AG09309 (cell line): ENCODE results near the gene MUC5AC.
"Not testable (repeated sequence)": the region's sequence is repeated elsewhere in the genome, so short reads cannot be mapped to it uniquely, and the experiment has no call there.

Experiments
- DNase-seq: peaks from one replicate; pipeline ENCODE4 v3.0.0-alpha.2; 2010; ENCODE audit warnings: low read depth
- H3K4me3 ChIP-seq: 2 replicates; pipeline ENCODE4 v1.5.1; 2011; ENCODE audit warnings: mild to moderate bottlenecking, low read depth, low read length, moderate library complexity; ENCODE audit not compliant: control insufficient read depth
- CTCF ChIP-seq: IDR thresholded peaks from 2 replicates; pipeline ENCODE4 v1.5.1; 2011; ENCODE audit warnings: mild to moderate bottlenecking, low read depth, low read length, inconsistent platforms; ENCODE audit not compliant: insufficient read depth, control insufficient read depth; ENCODE audit errors: missing control alignments

The MUC5AC gene

DNA sequence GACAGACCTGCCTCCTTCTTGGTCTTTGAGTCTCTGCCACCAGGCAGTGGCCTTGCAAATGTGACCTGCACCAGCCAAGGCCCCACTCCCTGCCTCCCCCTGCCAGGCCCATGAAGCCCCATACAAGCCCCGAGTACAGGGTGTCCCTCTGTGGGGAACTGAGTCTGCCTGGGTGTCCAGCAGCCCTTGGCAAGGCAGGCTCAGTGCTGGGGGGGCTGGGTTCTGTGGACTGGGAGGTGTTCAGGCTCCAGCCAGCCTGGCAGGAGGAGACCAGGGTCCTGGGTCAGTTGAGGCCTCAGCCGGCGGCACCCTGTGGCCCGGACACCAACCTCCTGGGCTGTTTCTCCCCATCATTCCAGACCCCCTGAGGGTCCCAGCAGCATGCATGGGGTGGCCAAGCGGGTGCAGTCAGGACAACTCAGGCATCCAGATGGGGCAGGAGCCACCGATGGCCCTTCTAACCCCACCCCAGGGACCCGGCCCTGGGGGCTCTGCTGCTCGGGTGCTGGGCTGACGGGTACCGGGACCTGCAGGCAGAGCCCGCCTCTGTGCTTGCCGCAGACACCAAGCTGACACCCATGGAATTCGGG lies 5.7 kb downstream of the MUC5AC start:
- TF ChIP-seq CTCF, result no peak
- DNase-seq, result no peak

GRCh38 chr11:1163911-1164735 lies 6.4 kb downstream of the MUC5AC start:
- no peak for DNase-seq
- TF ChIP-seq CTCF, result no peak
- H3K4me3 ChIP-seq, result no peak overlapping the region

More for the DNA sequence above, 5.7 kb downstream of the MUC5AC start:
- H3K4me3 ChIP-seq, result no peak overlapping the region

DNA sequence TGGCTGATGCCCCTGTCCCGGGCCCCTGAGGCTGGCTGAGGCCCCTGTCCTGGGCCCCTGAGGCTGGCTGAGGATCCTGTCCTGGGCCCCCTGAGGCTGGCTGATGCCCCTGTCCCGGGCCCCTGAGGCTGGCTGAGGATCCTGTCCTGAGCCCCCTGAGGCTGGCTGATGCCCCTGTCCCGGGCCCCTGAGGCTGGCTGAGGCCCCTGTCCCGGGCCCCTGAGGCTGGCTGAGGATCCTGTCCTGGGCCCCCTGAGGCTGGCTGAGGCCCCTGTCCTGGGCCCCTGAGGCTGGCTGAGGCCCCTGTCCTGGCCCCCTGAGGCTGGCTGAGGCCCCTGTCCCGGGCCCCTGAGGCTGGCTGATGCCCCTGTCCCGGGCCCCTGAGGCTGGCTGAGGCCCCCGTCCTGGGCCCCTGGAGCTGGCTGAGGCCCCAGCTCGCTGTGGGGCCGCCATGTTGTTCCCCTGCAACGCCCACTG lies 7.1 kb downstream of the MUC5AC start:
- H3K4me3 ChIP-seq, DNase-seq: not testable (repeated sequence)

DNA sequence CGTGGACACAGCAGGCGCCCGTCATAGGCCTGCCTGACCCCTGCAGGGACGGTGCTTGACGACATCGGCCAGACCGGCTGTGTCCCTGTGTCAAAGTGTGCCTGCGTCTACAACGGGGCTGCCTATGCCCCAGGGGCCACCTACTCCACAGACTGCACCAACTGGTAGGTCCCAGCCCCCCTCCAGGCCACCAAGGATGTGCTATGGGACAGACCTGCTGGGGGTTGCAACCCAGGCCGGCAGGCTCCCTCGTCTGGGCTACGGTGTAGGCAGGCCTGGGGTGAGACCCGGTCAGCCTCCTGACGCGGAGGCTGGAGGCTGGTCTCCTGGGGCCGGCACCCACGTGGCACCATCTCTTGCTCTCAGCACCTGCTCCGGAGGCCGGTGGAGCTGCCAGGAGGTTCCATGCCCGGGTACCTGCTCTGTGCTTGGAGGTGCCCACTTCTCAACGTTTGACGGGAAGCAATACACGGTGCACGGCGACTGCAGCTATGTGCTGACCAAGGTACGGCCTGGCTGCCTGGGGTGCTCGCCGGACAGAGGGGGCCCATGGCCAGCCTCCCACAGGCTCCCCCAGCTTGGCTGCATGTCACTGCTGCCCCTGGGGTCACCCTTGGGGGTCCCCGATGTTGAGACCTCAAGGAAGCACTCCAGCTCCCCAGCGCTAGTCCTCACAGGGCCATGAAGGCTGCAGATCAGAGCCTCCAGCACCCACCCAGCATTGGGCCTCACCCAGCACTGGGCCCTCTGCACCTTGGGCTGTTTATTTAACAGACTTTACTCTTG lies 7.7 kb downstream of the MUC5AC start:
- DNase-seq, result no peak
- no peak for TF ChIP-seq CTCF
- H3K4me3 ChIP-seq, result no peak overlapping the region

DNA sequence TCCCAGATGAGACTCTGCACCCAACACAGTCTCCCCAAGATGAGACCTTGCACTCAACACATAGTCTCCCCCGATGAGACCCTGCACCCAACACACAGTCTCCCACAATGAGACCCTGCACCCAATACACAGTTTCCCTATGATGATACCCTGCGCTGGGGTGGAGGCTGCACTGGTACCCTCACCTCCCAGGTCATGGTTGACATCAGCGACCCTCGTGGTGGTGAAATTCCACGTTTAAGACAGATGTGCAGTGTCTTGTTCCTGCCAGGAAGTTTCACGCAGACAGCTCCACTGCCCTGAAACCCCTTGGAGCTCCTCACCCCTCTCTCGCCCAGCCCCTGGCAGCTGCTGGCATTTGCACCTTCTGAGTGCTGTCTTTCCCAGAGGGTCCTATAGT lies 9.5 kb downstream of the MUC5AC start:
- DNase-seq, result no peak
- TF ChIP-seq CTCF, result no peak
- no peak overlapping the region for H3K4me3 ChIP-seq

GRCh38 chr11:1167751-1168231 lies 10.0 kb downstream of the MUC5AC start:
- DNase-seq, result no peak
- TF ChIP-seq CTCF, result no peak
- no peak overlapping the region for H3K4me3 ChIP-seq
